GM19023 (cell line): ENCODE results near the gene CTIF.

Experiments used
- ATAC-seq: cut with Tn5 transposase; IDR thresholded peaks from one replicate; pipeline ENCODE4 v1.9.1; 2021; ENCODE audit warnings: mild to moderate bottlenecking, moderate library complexity; ENCODE audit not compliant: unreplicated experiment

The CTIF gene

GRCh38 chr18:48617844-48618497 is 79.1 kb downstream of the CTIF start:
- no peak for ATAC-seq

GRCh38 chr18:48619016-48619415 is 80.2 kb downstream of the CTIF start:
- ATAC-seq = no peak

GRCh38 chr18:48619501-48619900 is 80.7 kb downstream of the CTIF start:
- no peak for ATAC-seq

GRCh38 chr18:48620071-48620470 is 81.2 kb downstream of the CTIF start:
- no peak for ATAC-seq

- ATAC-seq = no peak
These were observed 82.4 kb downstream of the CTIF start for GRCh38 chr18:48621240-48621639.

GRCh38 chr18:48621815-48622555 is 83.2 kb downstream of the CTIF start:
- ATAC-seq = no peak

GRCh38 chr18:48622911-48623431 is 84.1 kb downstream of the CTIF start:
- no peak for ATAC-seq

- ATAC-seq = no peak
These were observed 84.8 kb downstream of the CTIF start for GRCh38 chr18:48623468-48624235.

GRCh38 chr18:48624856-48625255 is 86.0 kb downstream of the CTIF start:
- ATAC-seq = no peak

- no peak for ATAC-seq
These were observed 88.4 kb downstream of the CTIF start for GRCh38 chr18:48627216-48627615.

- ATAC-seq = no peak
These were observed 91.0 kb downstream of the CTIF start for GRCh38 chr18:48629730-48630324.

GRCh38 chr18:48631851-48632250 is 93.0 kb downstream of the CTIF start:
- no peak for ATAC-seq

- ATAC-seq = no peak
These were observed 93.9 kb downstream of the CTIF start for GRCh38 chr18:48632676-48633257.

GRCh38 chr18:48634491-48634890 is 95.7 kb downstream of the CTIF start:
- ATAC-seq = no peak

- ATAC-seq = no peak
These were observed 96.1 kb downstream of the CTIF start for GRCh38 chr18:48634975-48635374.

GRCh38 chr18:48635806-48636205 is 97.0 kb downstream of the CTIF start:
- no peak for ATAC-seq

GRCh38 chr18:48636436-48636835 is 97.6 kb downstream of the CTIF start:
- no peak for ATAC-seq

GRCh38 chr18:48637081-48637990 is 98.5 kb downstream of the CTIF start:
- ATAC-seq = no peak

- ATAC-seq = no peak
These were observed 99.6 kb downstream of the CTIF start for GRCh38 chr18:48638451-48638850.
